Liver (tissue), 9 donors: Measurements from ENCODE around the gene CHSY1. TPM values are rescaled to one million over a fixed set of nuclear protein-coding genes. Genes with fewer than 3 reads are reported as not detected.

Source experiments
- DNase-seq: peaks from one replicate; pipeline ENCODE4 v3.0.0-alpha.2; 2017; ENCODE audit warnings: low spot score
- H3K27ac ChIP-seq, 2 donors: one replicate each; pipeline ENCODE4 v1.7.0; 2013; ENCODE audit warnings: inconsistent platforms in 2 of 2, low read length in 2 of 2, control low read depth in 1 of 2, low read depth in 1 of 2, mild to moderate bottlenecking in 1 of 2
- H3K27me3 ChIP-seq, 4 donors: one replicate each; pipeline versions ENCODE4 v1.6.1 to v1.7.0; 2013; ENCODE audit warnings: low read length in 3 of 4, inconsistent platforms in 1 of 4, mild to moderate bottlenecking in 1 of 4, moderate library complexity in 1 of 4; ENCODE audit not compliant: control insufficient read depth in 4 of 4, insufficient read depth in 4 of 4
- H3K36me3 ChIP-seq, 4 donors: one replicate each; pipeline versions ENCODE4 v1.6.1 to v1.7.0; 2013; ENCODE audit warnings: low read length in 3 of 4, mild to moderate bottlenecking in 3 of 4, low read depth in 1 of 4, moderate library complexity in 1 of 4; ENCODE audit not compliant: control insufficient read depth in 4 of 4, insufficient read depth in 3 of 4
- H3K4me1 ChIP-seq, 4 donors: one replicate each; pipeline versions ENCODE4 v1.6.1 to v1.7.0; 2013; ENCODE audit warnings: low read length in 3 of 4, mild to moderate bottlenecking in 3 of 4, moderate library complexity in 1 of 4; ENCODE audit not compliant: control insufficient read depth in 4 of 4, insufficient read depth in 4 of 4
- H3K4me3 ChIP-seq, 3 donors: one replicate each; pipeline versions ENCODE4 v1.6.1 to v1.7.0; 2013; ENCODE audit warnings: low read length in 3 of 3, control low read depth in 1 of 3, low read depth in 1 of 3, mild to moderate bottlenecking in 1 of 3
- H3K9ac ChIP-seq, 2 donors: one replicate each; pipeline ENCODE4 v1.7.0; 2013; ENCODE audit warnings: low read length in 2 of 2, mild to moderate bottlenecking in 2 of 2, moderate library complexity in 2 of 2, control low read depth in 1 of 2, low read depth in 1 of 2
- H3K9me3 ChIP-seq, 4 donors: one replicate each; pipeline versions ENCODE4 v1.6.1 to v1.7.0; 2013; ENCODE audit warnings: low read length in 3 of 4; ENCODE audit not compliant: control insufficient read depth in 4 of 4
- EGR1 ChIP-seq, 2 donors: IDR thresholded peaks; 2 replicates each; pipeline ENCODE4 v1.6.1; 2016 to 2018; ENCODE audit warnings: antibody characterized with exemption in 2 of 2, low read depth in 2 of 2
- FOXA1 ChIP-seq: IDR thresholded peaks from 2 replicates; pipeline ENCODE4 v1.6.1; 2016; ENCODE audit warnings: antibody characterized with exemption
- FOXA2 ChIP-seq: IDR thresholded peaks from 2 replicates; pipeline ENCODE4 v1.6.1; 2016; ENCODE audit warnings: antibody characterized with exemption
- GABPA ChIP-seq, 2 donors: IDR thresholded peaks in 1 of 2; conservative IDR thresholded peaks in 1 of 2; 2 replicates each; pipeline ENCODE4 v1.6.1; 2016; ENCODE audit warnings: antibody characterized with exemption in 2 of 2, mild to moderate bottlenecking in 1 of 2, moderate library complexity in 1 of 2
- HNF4A ChIP-seq, 2 donors: conservative IDR thresholded peaks; 2 replicates each; pipeline ENCODE4 v1.6.1; 2016; ENCODE audit warnings: antibody characterized with exemption in 2 of 2, mild to moderate bottlenecking in 2 of 2
- HNF4G ChIP-seq: IDR thresholded peaks from 2 replicates; pipeline ENCODE4 v1.6.1; 2016; ENCODE audit warnings: antibody characterized with exemption
- JUND ChIP-seq, 2 donors: IDR thresholded peaks; 2 replicates each; pipeline ENCODE4 v1.6.1; 2016; ENCODE audit warnings: antibody characterized with exemption in 2 of 2
- MAX ChIP-seq: IDR thresholded peaks from 2 replicates; pipeline ENCODE4 v1.6.1; 2016; ENCODE audit warnings: antibody characterized with exemption
- RAD21 ChIP-seq, 2 donors: IDR thresholded peaks; 2 replicates each; pipeline ENCODE4 v1.6.1; 2016; ENCODE audit warnings: antibody characterized with exemption in 2 of 2, mild to moderate bottlenecking in 2 of 2
- RXRA ChIP-seq, 2 donors: IDR thresholded peaks; 2 replicates each; pipeline ENCODE4 v1.6.1; 2017 to 2018; ENCODE audit warnings: antibody characterized with exemption in 2 of 2, mild to moderate bottlenecking in 1 of 2
- SP1 ChIP-seq: IDR thresholded peaks from 2 replicates; pipeline ENCODE4 v1.6.1; 2018; ENCODE audit warnings: antibody characterized with exemption, mild to moderate bottlenecking
- TAF1 ChIP-seq: conservative IDR thresholded peaks from 2 replicates; pipeline ENCODE4 v1.6.1; 2016; ENCODE audit warnings: antibody characterized with exemption, mild to moderate bottlenecking
- YY1 ChIP-seq: IDR thresholded peaks from 2 replicates; pipeline ENCODE4 v1.6.1; 2016; ENCODE audit warnings: antibody characterized with exemption, mild to moderate bottlenecking
- ZBTB33 ChIP-seq: IDR thresholded peaks from 2 replicates; pipeline ENCODE4 v1.6.1; 2016; ENCODE audit warnings: antibody characterized with exemption
- WGBS: extraction: QIAGEN DNeasy Blood & Tissue Kit; methylation state at CpG from one replicate; pipeline ENCODE4 v1.1.7; 2013; 5-methylcytosine and 5-hydroxymethylcytosine counted together
- polyA plus RNA-seq, 2 donors: library from polyadenylated mRNA; stranded (reverse) in 1 of 2; unstranded in 1 of 2; fragments of 200-250 nt in 1 of 2; fragments of >200 nt in 1 of 2; fragmentation: Nextera tagmentation in 1 of 2; extraction: Ambion mirVana in 1 of 2; gene quantifications; one replicate each; pipeline versions ENCODE4 v1.2.1 to v1.2.3, GENCODE V29; 2013 to 2015
- total RNA-seq, 2 donors: library from RNA; depleted of rRNA; stranded (reverse); fragments of >200 nt; gene quantifications; one replicate each; pipeline ENCODE4 v1.2.3, GENCODE V29; 2014
- TF ChIP-seq, protein P1 (sequence below): IDR thresholded peaks from 2 replicates; pipeline ENCODE4 v1.6.1; 2016; ENCODE audit warnings: antibody characterized with exemption, mild to moderate bottlenecking
- TF ChIP-seq, protein P2 (sequence below): fragments of 150-350 bp; IDR thresholded peaks from 2 replicates; pipeline ENCODE4 v1.5.1; 2017; ENCODE audit warnings: improper control_type of control experiment, low read depth, low read length; ENCODE audit not compliant: missing input control
- TF ChIP-seq, protein P3 (sequence below): IDR thresholded peaks from 2 replicates; pipeline ENCODE4 v1.6.1; 2016; ENCODE audit warnings: antibody characterized with exemption
- donor health status: healthy.
- donor health status: healthy.
- donor health status: healthy.
- donor health status: healthy.
- donor health status: healthy.

The CHSY1 gene
- total and polyA plus RNA-seq, 4 donors: 1.4 to 12.3 (median 6.6) TPM

- TF ChIP-seq FOXA1 (no peak), FOXA2 (no peak), HNF4A (conservative IDR thresholded peaks at IDR 0.05) (no peak), GABPA (IDR thresholded peaks at IDR 0.05 in 1 of 2, conservative IDR thresholded peaks at IDR 0.05 in 1 of 2) (no peak), EGR1 (IDR thresholded peaks at IDR 0.05; ENCODE audit: low read depth in 2 of 2) (no peak)
- TF ChIP-seq, protein P1, sequence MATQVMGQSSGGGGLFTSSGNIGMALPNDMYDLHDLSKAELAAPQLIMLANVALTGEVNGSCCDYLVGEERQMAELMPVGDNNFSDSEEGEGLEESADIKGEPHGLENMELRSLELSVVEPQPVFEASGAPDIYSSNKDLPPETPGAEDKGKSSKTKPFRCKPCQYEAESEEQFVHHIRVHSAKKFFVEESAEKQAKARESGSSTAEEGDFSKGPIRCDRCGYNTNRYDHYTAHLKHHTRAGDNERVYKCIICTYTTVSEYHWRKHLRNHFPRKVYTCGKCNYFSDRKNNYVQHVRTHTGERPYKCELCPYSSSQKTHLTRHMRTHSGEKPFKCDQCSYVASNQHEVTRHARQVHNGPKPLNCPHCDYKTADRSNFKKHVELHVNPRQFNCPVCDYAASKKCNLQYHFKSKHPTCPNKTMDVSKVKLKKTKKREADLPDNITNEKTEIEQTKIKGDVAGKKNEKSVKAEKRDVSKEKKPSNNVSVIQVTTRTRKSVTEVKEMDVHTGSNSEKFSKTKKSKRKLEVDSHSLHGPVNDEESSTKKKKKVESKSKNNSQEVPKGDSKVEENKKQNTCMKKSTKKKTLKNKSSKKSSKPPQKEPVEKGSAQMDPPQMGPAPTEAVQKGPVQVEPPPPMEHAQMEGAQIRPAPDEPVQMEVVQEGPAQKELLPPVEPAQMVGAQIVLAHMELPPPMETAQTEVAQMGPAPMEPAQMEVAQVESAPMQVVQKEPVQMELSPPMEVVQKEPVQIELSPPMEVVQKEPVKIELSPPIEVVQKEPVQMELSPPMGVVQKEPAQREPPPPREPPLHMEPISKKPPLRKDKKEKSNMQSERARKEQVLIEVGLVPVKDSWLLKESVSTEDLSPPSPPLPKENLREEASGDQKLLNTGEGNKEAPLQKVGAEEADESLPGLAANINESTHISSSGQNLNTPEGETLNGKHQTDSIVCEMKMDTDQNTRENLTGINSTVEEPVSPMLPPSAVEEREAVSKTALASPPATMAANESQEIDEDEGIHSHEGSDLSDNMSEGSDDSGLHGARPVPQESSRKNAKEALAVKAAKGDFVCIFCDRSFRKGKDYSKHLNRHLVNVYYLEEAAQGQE: no peak
- Histone ChIP-seq H3K9me3 (no peaks in the 10 kb centered on the region), H3K4me3 (no peak overlapping the region), H3K9ac (no peak overlapping the region), H3K27me3 (no peaks in the 10 kb centered on the region), H3K4me1 (no peaks in the 10 kb centered on the region), H3K36me3 (no peaks in the 10 kb centered on the region), H3K27ac (no peak overlapping the region)
- no peak for DNase-seq
- 90% methylated on average over 15 of the region's 15 CpGs for WGBS
Measured at GRCh38 chr15:101139986-101140696, 111.7 kb downstream of the CHSY1 start.

DNA sequence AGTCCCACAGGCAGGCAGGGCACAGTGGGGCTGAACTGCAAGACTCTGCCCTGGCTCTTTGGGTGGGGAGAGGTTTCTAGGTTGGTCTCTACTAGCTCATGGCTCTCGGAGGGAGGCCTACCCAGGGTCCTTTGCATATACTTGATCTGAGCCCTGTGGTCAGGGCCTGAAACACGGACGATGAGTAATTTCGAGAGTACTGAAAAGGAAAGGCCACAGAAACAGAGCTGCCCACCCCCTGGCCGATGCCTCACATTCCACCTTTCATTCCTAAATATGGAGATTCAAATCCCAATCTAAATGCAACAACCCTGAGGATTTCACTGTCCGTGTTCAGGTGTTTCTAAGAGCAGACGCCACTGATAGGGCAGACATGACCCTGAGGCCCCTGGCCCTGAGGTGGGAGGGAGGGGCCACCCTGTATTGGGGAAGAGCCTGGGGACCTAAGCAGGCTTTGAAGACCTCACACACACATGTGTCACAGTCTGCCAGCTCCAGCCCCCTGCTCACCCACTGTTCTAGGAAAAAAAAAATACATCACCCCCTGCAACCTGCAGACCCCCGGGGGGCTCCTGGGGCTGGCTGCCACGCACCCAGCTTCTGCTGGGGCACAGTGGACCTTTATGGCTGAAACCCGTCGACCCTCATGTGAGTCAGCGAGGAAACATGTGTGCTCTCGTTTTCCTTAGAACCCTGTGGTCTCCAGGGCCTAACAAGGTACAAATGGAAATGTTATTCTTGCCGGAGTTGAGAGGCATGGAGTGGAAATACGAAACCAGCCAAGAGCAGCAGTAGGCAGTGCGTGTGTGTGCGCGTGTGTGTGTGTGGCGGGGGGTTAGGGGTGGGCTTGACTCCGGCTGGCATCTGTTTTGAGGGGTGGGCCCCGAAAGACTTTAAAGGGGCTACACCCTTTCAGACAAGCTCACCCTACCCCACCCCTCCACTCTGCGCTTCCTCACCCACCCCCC, 112.7 kb downstream of the CHSY1 start:
- no peak overlapping the region for H3K9ac ChIP-seq
- TF ChIP-seq, protein P1: no peak
- TF ChIP-seq EGR1 (IDR thresholded peaks at IDR 0.05; ENCODE audit: low read depth in 2 of 2): no peak
- TF ChIP-seq FOXA2: no peak
- no peak for TF ChIP-seq ZBTB33
- TF ChIP-seq, protein P2, sequence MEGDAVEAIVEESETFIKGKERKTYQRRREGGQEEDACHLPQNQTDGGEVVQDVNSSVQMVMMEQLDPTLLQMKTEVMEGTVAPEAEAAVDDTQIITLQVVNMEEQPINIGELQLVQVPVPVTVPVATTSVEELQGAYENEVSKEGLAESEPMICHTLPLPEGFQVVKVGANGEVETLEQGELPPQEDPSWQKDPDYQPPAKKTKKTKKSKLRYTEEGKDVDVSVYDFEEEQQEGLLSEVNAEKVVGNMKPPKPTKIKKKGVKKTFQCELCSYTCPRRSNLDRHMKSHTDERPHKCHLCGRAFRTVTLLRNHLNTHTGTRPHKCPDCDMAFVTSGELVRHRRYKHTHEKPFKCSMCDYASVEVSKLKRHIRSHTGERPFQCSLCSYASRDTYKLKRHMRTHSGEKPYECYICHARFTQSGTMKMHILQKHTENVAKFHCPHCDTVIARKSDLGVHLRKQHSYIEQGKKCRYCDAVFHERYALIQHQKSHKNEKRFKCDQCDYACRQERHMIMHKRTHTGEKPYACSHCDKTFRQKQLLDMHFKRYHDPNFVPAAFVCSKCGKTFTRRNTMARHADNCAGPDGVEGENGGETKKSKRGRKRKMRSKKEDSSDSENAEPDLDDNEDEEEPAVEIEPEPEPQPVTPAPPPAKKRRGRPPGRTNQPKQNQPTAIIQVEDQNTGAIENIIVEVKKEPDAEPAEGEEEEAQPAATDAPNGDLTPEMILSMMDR: no peak
- no peak for TF ChIP-seq TAF1
- no peak for TF ChIP-seq RXRA (IDR thresholded peaks at IDR 0.05)
- no peak for TF ChIP-seq RAD21 (IDR thresholded peaks at IDR 0.05)
- no peak for TF ChIP-seq YY1
- TF ChIP-seq JUND (IDR thresholded peaks at IDR 0.05): no peak
- TF ChIP-seq, protein P3, sequence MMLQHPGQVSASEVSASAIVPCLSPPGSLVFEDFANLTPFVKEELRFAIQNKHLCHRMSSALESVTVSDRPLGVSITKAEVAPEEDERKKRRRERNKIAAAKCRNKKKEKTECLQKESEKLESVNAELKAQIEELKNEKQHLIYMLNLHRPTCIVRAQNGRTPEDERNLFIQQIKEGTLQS: no peak
- no peak for TF ChIP-seq HNF4G
- TF ChIP-seq SP1: no peak
- no peak for TF ChIP-seq FOXA1
- no peak for TF ChIP-seq MAX
- TF ChIP-seq GABPA (IDR thresholded peaks at IDR 0.05 in 1 of 2, conservative IDR thresholded peaks at IDR 0.05 in 1 of 2): no peak
- H3K4me1 ChIP-seq: no peaks in the 10 kb centered on the region
- DNase-seq: no peak
- H3K27me3 ChIP-seq: no peaks in the 10 kb centered on the region
- H3K4me3 ChIP-seq: no peak overlapping the region
- no peak overlapping the region for H3K27ac ChIP-seq
- H3K9me3 ChIP-seq: no peaks in the 10 kb centered on the region
- 91% methylated on average over 22 of the region's 22 CpGs for WGBS
- no peaks in the 10 kb centered on the region for H3K36me3 ChIP-seq
